Measurements from ENCODE around the gene RNF114. TPM values are rescaled to one million over a fixed set of nuclear protein-coding genes. Genes with fewer than 3 reads are reported as not detected.

The RNF114 gene
- total and polyA plus RNA-seq, 2 donors (not counting 3 experiments of a cell fraction or from before 2014, with no cell fraction given): 45.8 to 81.7 TPM

GRCh38 chr20:49989234-49990065 lies 53.3 kb downstream of the RNF114 start:
- POLR2A ChIA-PET: interaction anchor here (0.6 to 1.0 kb wide), 4 partner anchors 38 to 669 kb away, joined by 3 to 4 read pairs (median 4); no protein-coding TSS in a partner anchor
- TF ChIP-seq POLR2A (IDR thresholded peaks at IDR 0.05; ENCODE audit: low read depth, low read length) (no peak), EZH2 (IDR thresholded peaks at IDR 0.05; ENCODE audit: borderline replicate concordance, low read depth, low read length, severe bottlenecking) (no peak), CTCF (IDR thresholded peaks at IDR 0.05; ENCODE audit: extremely low read depth in 1 of 2, insufficient read depth in 1 of 2, low read depth in 1 of 2, low read length in 2 of 2) (no peak), JUN (IDR thresholded peaks at IDR 0.05; ENCODE audit: borderline replicate concordance, insufficient read depth, insufficient read length, low read depth) (peak; percentile 47), POLR2AphosphoS5 (IDR thresholded peaks at IDR 0.05; ENCODE audit: insufficient read depth, low read depth, low read length) (peak; percentile 58), MAX (IDR thresholded peaks at IDR 0.05; ENCODE audit: insufficient read depth, insufficient read length) (peak; percentile 31), GATA2 (IDR thresholded peaks at IDR 0.05; ENCODE audit: insufficient read depth, insufficient read length, low read depth, low read length) (no peak), MYC (IDR thresholded peaks at IDR 0.05; ENCODE audit: low read depth, low read length) (peak; percentile 6), FOS (IDR thresholded peaks at IDR 0.05; ENCODE audit: borderline replicate concordance, insufficient read depth, low read length) (peak; percentile 66)
- FAIRE-seq (peak; percentile 93), DNase-seq (ENCODE audit: low read depth, low spot score) (peak; percentile 71)
- Histone ChIP-seq H3K4me1 (ENCODE audit: control insufficient read depth, extremely low read depth, insufficient read depth, low read length) (peaks cover 59% of the 10 kb centered on the region), H3K36me3 (ENCODE audit: control insufficient read depth in 2 of 2, extremely low read depth in 1 of 2, insufficient read depth in 2 of 2, low read length in 2 of 2) (peaks cover 8 to 12% of the 10 kb centered on the region in 2 experiments), H2AFZ (ENCODE audit: low read depth, low read length) (peak overlapping the region; percentile 1), H3K27ac (ENCODE audit: insufficient read depth, low read depth, low read length) (peak overlapping the region; percentile 94), H3K9me1 (replicated peaks; ENCODE audit: control insufficient read depth, extremely low read depth, insufficient read depth, low read length) (no peaks in the 10 kb centered on the region), H3K9ac (replicated peaks; ENCODE audit: extremely low read depth, insufficient read depth, low read length) (peak overlapping the region; percentile 74), H3K4me2 (ENCODE audit: insufficient read depth, low read length) (peak overlapping the region; percentile 13), H3K9me3 (replicated peaks; ENCODE audit: control insufficient read depth, insufficient read depth, low read length) (no peaks in the 10 kb centered on the region), H3K27me3 (ENCODE audit: control insufficient read depth in 2 of 2, insufficient read depth in 2 of 2, low read length in 2 of 2) (no peaks in the 10 kb centered on the region), H3K79me2 (ENCODE audit: control insufficient read depth, insufficient read depth, low read length) (peaks cover 40% of the 10 kb centered on the region), H3K4me3 (replicated peaks in 1 of 3; ENCODE audit: insufficient read depth in 1 of 3, low read depth in 1 of 3, low read length in 3 of 3) (no peak overlapping the region), H4K20me1 (replicated peaks; ENCODE audit: control insufficient read depth, extremely low read depth, insufficient read depth, low read length) (no peaks in the 10 kb centered on the region)
- BruUV-seq (replicated peaks): TSS peak; percentile 52
- dilution Hi-C loops (cut with MboI; ENCODE audit: extremely low pct_ligation_motif_present, low sequenced_read_pairs) (no loop called here), intact Hi-C loops (cut with micrococcal nuclease) (loop anchor here (1.0 to 10.0 kb wide), 4 partner anchors 41 to 475 kb away; no protein-coding TSS in a partner anchor)
- CTCF ChIA-PET: interaction anchor here (0.8 to 23.6 kb wide), 15 partner anchors 8 to 189 kb away, joined by 3 to 1187 read pairs (median 4); no protein-coding TSS in a partner anchor

Data from endothelial cell of umbilical vein (primary cell).